ENCODE data around the gene SPNS2.
A peak's percentile ranks its signal among the peaks of the same experiment; 100 is the strongest.

SPNS2 gene, protein sequence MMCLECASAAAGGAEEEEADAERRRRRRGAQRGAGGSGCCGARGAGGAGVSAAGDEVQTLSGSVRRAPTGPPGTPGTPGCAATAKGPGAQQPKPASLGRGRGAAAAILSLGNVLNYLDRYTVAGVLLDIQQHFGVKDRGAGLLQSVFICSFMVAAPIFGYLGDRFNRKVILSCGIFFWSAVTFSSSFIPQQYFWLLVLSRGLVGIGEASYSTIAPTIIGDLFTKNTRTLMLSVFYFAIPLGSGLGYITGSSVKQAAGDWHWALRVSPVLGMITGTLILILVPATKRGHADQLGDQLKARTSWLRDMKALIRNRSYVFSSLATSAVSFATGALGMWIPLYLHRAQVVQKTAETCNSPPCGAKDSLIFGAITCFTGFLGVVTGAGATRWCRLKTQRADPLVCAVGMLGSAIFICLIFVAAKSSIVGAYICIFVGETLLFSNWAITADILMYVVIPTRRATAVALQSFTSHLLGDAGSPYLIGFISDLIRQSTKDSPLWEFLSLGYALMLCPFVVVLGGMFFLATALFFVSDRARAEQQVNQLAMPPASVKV

DNA sequence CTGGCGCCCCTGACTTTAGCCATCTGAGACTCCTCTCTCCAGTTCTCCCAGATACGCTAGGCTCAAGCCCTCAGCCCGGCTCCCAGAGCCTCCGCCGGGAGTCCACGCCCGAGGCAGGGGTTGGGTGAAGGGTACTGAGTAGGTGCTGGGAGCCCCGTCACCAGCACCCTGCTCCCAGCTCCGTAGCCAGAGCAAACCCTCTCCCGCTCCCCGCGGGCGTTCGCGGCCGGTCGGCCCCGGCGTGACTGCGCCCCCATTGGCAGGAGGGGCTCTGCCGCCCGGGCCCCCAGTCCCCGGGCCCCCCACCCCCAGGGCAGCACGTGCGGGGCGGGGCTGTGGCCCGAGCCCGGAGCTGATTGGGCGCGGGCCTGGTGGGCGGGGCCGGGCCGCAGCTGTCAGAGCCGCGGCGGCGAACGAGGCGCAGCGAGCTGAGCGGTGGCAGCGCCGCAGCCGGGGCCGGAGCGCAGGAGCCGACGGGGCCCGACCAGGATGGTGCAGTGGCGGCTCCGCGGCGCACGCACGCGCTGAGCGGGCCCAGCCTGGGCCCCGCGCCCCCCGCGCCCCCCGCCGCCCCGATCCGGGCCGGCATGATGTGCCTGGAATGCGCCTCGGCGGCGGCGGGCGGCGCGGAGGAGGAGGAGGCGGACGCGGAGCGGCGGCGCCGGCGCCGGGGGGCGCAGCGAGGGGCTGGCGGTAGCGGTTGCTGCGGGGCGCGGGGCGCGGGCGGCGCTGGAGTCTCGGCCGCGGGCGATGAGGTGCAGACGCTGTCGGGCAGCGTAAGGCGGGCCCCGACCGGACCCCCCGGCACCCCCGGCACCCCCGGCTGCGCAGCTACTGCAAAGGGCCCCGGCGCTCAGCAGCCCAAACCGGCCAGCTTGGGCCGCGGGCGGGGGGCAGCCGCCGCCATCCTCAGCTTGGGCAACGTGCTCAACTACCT lies at the start of gene SPNS2:
TSS of gene SPNS2 (plus strand) at position 421 of the 937 bp plus-strand sequence. CDS start at position 588, 167 bp downstream.
- DNase-seq (ENCODE audit: extremely low read depth in 1 of 2, low read depth in 1 of 2) = peak; percentile 14 to 50

DNA sequence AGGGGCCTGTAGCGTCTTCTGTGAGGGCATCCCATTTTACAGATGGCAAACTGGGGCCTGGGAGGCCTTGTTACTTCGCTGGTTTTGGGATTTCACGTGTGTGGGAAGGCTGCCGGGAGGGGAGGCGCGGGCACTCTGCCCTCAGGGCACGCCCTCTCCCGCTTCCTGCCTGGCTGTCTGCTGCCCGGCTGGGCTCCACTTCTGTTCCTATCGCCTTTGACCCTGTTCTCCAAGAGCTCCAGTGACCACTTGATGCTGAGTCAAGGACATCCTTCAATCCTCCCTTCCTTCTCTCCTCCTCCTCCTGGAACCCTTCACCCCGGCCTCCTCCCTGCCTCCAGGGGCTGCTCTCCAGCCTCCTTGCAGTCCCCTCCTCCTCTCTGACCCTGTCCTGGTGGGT lies 48.9 kb upstream of the SPNS2 start:
- no peak for DNase-seq (ENCODE audit: extremely low read depth in 1 of 2, low read depth in 1 of 2)

DNA sequence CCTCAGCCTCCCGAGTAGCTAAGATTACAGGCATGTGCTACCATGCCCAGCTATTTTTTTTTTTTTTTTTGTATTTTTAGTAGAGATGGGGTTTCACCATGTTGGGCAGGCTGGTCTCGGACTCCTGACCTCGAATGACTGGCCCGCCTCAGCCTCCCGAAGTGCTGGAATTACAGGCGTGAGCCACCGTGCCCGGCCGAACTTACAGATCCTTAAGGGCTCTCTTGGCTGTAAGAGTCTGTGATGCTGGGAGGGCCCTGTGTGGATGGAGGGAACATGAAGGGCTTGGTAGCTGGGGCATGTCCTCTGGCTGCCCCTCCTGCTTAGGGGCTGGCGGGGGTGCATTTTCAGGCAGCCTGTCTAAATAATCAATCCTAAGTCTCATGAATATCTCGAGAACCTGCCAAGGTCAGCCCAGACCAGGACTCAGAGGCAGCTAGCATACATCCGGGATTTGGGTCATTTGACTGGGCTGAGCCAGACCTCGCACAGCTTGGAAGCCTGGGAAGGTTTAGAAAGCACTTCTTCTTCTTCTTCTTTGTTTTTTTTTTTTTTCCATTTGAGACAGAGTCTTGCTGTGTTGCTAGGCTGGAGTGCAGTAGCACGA lies 47.9 kb upstream of the SPNS2 start:
- no peak for DNase-seq (ENCODE audit: extremely low read depth in 1 of 2, low read depth in 1 of 2)

DNA sequence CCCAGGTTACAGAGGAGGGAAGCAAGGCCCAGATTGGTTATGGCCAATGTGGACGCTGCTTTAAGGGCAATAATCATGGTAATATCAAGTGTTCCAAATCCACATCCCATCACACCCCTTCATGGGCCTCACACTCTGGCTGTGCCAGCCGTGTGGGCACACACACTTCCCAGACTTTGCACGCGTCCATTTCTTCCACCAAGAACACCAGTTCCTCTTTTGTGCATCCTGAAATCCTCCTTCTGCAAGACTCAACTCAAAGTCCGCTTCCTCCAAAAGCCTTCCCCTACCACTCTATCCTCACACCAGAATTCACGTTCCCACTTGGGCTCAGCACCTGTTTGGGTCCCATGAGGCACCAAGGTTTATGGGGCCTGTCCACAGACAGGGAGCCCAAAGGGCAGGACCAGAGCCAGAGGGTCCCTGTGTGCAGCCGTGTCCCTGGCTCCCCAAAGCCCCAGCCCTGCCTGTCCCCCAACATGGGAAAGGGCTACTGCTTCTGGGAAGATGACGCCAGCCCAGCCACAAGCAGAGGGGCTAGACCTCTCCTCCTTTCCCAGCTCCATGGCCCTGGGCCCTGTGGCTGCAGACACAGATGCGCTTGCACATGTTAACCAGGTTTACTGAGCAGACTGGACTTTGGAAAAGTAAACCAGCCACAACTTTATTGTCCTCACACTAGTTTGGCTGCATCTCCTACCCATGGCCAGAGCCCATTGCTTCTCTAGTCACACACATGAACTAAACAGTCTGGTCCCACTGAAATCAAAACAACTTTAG lies 44.7 kb upstream of the SPNS2 start:
- no peak for DNase-seq (ENCODE audit: extremely low read depth in 1 of 2, low read depth in 1 of 2)

DNA sequence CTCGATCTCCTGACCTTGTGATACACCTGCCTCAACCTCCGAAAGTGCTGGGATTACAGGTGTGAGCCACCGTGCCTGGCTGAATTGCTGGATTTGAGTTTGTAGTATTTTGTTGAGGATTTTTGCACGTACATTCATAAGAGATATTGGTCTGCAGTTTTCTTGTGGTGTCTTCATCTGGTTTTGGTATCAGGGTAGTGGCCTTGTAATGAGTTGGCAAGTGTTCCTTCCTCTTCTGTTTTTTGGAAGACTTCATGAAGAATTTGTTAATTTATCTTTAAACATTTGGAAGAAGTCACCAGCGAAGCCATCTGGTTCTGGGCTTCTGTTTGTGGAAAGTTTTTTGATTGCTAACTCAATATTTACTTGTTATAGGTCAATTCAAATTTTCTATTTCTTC lies 38.0 kb upstream of the SPNS2 start:
- DNase-seq (ENCODE audit: extremely low read depth in 1 of 2, low read depth in 1 of 2) = no peak

DNA sequence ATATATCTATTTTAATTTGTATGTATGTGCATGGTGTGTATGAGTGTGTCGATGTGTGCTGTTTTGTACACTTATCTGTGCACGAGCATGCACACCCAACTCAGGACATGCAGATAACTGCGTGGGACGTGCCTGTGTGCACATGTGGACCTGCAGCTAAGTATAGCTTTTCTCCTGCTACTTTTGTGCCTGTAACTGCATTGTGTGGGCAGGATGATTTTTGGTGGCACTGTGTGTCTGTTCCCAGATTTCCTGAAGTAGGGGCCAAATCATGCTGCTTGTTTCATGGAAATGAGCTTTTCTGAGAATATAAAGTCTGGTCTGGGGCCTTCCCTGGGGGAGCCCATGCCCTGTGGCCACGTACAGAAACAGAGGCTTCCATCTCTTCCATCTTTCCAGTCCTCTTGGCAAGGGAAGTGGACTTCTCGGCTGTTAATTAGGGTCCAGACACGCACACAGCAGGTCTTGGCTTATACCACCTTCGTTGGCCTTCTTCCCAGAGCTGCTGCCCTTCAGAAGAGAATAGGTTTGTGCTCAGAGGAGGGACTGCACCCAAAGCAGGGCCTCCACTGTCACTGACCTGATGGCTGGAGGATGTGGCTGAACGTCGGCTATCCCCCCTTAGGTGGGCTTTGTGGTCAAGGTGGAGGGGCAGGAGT lies 34.7 kb upstream of the SPNS2 start:
- DNase-seq (ENCODE audit: extremely low read depth in 1 of 2, low read depth in 1 of 2) = no peak

DNA sequence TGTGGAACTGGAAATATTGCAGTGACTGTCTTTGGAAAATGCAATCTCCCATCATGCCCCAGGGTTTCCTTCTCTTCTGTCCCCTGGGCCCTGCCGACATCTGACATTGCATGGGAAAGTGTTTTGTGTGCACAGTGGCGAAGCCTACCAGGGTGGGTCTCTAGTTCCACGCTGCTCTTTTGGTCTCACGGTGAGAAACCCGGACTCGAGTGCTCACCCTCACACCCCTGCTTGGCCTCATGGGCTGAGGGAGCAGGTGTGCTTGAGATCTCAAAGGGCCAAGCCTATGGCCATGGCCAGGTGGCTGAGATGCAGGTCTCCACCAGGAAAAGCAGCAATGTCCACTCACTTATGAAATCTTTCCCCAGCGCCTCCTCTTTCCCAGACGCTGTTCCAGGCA lies 32.9 kb upstream of the SPNS2 start:
- no peak for DNase-seq (ENCODE audit: extremely low read depth in 1 of 2, low read depth in 1 of 2)

DNA sequence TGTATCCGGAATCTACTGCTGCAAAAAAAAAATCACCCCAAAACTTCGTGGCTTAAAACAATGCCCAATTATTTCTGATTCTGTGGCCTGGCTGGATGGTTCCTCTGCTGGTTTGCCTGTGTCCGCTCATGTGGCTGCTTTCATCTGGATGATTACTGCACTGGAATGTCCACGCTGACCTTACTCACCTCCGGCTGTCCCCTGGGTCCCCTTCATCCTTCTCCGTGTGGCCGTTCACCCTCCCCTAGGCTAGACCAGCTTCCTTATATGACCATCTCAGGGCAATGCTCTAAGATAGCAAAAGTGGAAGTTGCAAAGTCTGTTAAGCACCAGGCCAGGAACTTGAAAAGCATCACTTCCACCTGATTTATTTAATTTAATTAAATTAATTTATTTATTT lies 31.4 kb upstream of the SPNS2 start:
- no peak for DNase-seq (ENCODE audit: extremely low read depth in 1 of 2, low read depth in 1 of 2)

DNA sequence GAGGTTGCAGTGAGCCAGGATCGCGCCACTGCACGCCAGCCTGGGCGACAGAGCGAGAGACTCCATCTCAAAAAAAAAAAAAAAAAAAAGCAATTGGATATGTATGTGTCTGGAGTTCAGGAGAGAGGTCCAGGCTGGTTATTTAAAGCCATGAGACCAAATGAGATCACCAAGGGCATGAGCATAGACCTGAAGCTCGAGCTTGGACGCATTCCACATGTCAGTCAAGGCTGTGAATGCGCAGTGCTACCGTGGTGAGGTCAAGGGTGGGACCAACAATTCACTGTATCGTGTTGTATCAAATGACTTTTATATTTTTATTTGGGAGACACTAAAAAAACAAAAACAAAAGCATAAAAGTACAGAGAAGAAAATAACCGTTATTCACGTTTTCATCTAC lies 29.1 kb upstream of the SPNS2 start:
- DNase-seq (ENCODE audit: extremely low read depth in 1 of 2, low read depth in 1 of 2) = no peak

DNA sequence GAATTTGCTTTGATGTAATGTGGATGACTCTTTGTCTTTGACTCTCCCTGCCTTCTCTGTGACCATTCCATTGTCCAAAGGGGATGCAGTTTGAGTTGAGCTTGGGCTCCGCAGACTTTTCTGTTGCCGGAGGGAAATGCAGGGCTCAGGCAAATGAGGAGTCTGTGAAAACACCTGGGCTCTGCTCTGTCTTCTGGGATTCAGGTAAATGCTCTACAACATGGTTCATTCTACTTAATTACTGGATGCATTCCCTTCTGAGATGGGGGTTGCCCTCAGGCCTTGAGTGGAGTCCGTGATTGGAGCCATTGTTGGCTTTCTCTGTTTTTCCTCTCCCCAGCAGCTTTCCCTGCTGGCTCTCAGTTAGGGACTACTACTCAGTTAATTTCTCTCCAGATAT lies 26.4 kb upstream of the SPNS2 start:
- no peak for DNase-seq (ENCODE audit: extremely low read depth in 1 of 2, low read depth in 1 of 2)

DNA sequence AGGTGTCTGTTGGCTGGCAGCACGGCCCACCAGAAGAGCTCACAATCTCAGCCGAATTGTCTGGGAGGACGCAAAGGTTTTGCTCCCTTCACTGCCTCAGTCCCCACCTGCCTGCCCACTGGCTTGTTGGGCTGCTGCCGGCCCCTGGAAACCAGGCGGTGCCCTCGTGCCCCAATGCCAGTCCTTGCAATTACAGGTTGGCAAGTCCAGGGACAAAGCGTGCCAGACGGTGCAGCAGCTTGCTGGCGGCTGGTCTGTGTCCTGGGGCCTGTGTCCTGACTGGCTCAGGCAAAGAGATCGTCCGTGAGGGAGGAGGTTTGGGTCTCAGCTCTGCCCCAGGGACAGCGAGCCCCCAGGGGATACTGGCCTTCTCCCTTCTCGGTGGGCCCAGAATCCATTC lies 24.6 kb upstream of the SPNS2 start:
- no peak for DNase-seq (ENCODE audit: extremely low read depth in 1 of 2, low read depth in 1 of 2)

DNA sequence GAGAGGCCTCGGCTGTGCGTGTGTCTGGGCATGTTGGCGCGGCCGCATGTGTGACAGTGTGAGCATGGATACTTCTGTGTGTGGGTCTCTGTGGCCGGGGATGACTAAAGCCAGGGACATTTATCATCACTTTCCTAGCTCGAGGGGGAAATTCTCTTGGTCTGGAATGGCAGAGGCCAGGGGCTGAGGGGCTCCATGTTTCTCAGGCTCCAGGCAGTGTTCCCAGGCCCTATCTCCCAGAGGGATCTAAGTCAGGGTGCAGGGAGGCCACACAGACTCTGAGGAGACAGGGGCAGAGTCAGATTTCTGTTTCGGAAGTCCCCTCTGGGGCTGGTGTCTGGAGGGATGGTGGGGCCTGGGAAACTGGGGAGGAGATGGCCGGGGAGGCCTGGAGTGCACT lies 23.7 kb upstream of the SPNS2 start:
- DNase-seq (ENCODE audit: extremely low read depth in 1 of 2, low read depth in 1 of 2) = no peak

DNA sequence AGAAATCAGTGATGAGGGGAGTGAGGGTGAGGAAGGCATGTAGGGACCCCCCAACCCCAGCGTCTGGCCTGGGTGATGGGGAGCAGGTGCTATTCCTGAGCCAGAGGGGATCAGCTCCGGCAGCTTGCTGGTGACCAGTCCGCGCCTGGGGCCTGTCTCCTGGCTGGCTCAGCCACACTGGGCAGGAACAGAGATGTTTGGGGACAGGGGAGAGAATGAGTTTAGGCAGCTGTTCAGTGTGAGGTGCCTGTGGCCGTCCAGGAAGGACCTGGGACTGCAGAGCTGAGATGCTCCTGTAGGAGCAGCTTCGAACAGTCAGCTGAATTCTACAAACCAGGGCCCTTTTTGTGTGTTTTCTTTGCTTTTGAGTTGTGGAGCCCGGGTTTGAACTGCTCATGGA lies 23.2 kb upstream of the SPNS2 start:
- no peak for DNase-seq (ENCODE audit: extremely low read depth in 1 of 2, low read depth in 1 of 2)

DNA sequence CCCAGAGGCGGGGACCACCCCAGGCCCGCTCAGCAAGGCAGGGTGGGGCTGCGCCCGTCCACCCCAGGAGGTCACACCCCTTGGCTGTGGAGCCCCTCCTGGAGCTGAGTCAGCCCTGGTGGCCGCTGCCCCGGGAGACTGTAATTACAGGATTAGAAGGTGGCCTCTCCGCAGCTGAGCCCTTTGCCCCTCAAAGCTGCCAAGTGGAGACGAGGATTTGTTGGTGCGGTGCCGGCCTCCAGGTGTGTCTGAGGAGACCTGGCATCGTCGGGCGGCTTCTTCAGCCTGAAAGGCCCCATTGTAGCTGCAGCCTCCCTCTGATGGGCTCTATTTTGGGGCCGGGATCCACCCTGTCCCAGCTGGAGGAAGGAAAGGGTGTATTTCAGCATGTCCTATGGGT lies 22.7 kb upstream of the SPNS2 start:
- no peak for DNase-seq (ENCODE audit: extremely low read depth in 1 of 2, low read depth in 1 of 2)

DNA sequence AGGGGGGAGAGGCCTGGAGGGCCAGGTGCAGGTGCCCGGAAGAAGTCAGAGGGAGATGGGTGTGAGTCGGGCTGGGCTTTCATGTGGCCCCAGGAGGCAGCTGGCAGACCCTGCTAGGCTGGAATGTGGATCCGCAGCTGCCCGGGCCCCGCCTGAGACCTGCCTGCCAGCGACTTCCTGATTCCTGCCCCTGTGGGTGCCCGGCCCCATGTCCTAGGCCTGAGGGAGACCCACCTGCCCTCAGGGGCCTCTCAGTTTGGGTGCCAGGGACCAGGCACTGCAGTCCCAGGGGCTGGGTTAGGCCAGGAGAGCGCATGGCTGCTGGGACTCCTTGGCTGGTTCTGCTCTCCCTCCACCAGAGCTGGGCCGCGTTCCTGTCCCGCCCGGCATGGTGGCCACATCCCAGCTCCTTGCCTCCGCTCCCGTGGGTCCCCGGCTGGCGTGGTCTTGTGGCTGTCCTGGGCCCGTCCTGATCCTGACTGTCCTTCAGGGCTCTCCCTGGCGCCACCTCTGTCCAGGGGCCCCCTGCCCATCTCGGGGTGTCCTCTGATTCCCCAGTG lies 22.1 kb upstream of the SPNS2 start:
- no peak for DNase-seq (ENCODE audit: extremely low read depth in 1 of 2, low read depth in 1 of 2)

DNA sequence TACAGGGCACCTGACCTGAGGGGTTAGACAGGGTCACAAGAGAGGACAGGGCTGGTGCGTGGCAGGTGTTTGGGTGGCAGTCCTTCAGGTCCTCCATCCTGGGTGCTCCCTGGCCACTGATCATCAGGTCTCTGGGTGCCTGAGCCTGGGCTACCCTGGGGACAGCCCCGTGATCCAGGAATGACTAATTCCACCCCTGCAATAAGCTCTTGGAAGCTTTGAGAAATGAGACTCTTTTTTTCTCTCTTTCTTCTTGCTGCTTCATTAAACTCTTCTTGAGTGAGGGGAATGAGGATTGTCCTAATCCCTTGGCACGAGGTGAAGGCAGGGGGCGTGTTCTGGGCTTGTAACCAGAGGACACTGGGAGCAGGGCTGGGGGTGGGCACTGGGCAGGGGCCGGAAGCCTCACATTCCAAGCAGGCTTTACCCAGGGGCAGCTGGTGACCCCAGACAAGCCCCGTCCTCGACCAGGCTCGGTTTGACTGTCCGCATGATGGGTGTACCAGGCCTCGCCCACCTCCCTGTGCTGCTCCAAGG lies 21.4 kb upstream of the SPNS2 start:
- DNase-seq (ENCODE audit: extremely low read depth in 1 of 2, low read depth in 1 of 2) = no peak

DNA sequence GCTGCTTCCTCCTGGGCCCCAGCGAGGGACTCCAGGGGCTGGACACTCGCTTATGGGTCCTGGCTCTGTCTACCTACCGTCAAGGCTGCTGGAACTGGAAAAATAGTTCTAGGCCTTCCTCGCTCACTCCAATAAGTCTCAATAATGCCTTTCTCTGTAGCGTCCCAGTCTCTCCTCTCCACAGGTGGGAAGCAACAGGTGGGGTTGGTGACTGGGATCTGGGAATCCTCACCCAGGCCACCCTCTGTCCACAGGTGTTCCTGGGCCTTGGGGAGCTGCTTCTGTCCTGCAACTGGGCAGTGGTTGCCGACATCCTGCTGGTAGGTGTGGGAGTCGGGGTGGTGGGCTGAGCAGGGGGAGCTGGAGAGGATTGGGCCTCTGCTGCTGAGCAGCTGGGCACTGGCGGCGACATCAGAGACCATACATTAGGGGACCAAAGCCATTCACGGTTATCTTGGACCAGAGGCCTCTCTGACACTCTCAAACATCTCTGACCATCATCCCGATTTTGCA lies 20.3 kb upstream of the SPNS2 start:
- DNase-seq (ENCODE audit: extremely low read depth in 1 of 2, low read depth in 1 of 2) = no peak

DNA sequence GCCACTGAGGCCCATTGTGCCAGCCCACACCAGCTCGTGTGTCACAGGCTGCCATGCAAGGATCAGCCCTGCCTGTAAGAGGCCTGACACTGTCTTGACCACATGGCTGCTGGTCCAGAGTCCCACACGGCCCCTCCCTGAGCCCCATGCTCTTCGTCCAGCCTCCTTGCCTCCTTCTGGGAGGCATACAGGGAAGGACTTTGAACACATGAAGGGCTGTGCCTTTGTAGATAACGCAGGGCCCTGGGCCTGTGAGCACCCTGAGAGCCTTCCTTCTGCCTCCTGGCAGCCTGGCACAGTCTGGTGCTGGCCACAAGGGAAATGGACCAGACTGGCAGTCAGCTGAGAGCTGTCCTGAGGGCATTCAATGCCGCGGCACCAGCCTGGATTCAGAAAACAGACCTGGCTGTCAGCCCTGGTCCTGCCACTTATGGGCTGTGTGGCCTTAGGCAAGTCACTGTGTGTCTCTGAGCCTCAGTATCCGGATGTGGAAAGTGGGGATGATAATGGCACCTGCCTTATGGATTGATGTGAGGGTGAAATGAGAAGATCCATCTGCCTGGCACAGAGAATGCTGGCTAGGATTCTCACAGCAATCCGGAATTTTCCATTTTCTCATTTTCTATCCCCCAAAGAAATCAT lies 19.2 kb upstream of the SPNS2 start:
- DNase-seq (ENCODE audit: extremely low read depth in 1 of 2, low read depth in 1 of 2) = no peak

All from activated CD8-positive, alpha-beta memory T cell treated with anti-CD3 and anti-CD28 coated beads for 1 hour (primary cell).